H1 (cell line): Measurements from ENCODE around the gene CYB5R3.

Experiments
- EZH2 ChIP-seq: fragments of 200-600 bp; sonication (generic); IDR thresholded peaks from 2 replicates; pipeline ENCODE4 v1.7.1; 2012; ENCODE audit warnings: low read depth, mild to moderate bottlenecking, moderate library complexity, low read length, inconsistent platforms; ENCODE audit not compliant: severe bottlenecking
- KDM5A ChIP-seq: fragments of 200-600 bp; IDR thresholded peaks from 2 replicates; pipeline ENCODE4 v1.7.1; 2012; ENCODE audit warnings: mild to moderate bottlenecking, low read length, inconsistent platforms, mixed read lengths
- TF ChIP-seq, protein P1 (sequence below), 3 experiments: IDR thresholded peaks; 1 replicate in 2 of 3; 2 replicates in 1 of 3; pipeline versions ENCODE4 v1.5.1 to v1.6.1; 2011; ENCODE audit warnings: low read length in 3 of 3, mild to moderate bottlenecking in 3 of 3, inconsistent platforms in 2 of 3, low read depth in 1 of 3, moderate library complexity in 1 of 3; ENCODE audit not compliant: insufficient read depth in 1 of 3; ENCODE audit errors: control extremely low read depth in 1 of 3

DNA sequence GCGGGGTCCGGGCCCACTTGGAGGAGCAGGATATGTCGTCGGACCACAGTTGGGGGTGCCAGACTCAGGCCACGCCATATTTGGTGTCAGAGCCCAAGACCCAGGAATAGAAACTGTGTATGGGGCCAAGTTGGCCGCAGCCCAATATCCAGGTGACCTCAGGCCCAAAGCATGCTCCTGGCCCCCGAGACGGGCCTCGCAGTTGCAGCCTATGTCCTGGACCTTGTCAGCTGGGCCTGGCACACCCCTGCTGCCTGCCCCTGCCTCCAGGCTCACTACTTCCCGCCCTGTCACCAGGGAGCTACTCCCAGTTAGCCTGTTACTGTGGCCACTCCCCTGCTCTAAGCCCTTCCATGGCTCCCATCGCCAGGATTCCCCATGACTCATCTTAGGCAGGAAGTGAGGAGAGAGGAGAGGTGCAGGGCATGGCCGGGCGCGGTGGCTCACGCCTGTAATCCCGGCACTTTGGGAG, 48.4 kb upstream of the CYB5R3 start:
- TF ChIP-seq KDM5A, result no peak
- no peak for TF ChIP-seq EZH2
- TF ChIP-seq, protein P1, sequence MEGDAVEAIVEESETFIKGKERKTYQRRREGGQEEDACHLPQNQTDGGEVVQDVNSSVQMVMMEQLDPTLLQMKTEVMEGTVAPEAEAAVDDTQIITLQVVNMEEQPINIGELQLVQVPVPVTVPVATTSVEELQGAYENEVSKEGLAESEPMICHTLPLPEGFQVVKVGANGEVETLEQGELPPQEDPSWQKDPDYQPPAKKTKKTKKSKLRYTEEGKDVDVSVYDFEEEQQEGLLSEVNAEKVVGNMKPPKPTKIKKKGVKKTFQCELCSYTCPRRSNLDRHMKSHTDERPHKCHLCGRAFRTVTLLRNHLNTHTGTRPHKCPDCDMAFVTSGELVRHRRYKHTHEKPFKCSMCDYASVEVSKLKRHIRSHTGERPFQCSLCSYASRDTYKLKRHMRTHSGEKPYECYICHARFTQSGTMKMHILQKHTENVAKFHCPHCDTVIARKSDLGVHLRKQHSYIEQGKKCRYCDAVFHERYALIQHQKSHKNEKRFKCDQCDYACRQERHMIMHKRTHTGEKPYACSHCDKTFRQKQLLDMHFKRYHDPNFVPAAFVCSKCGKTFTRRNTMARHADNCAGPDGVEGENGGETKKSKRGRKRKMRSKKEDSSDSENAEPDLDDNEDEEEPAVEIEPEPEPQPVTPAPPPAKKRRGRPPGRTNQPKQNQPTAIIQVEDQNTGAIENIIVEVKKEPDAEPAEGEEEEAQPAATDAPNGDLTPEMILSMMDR (IDR thresholded peaks at IDR 0.05; ENCODE audit: control extremely low read depth in 1 of 3, insufficient read depth in 1 of 3, low read depth in 1 of 3, low read length in 3 of 3), result no peak
